Measurements from ENCODE around the gene NUP98.

The NUP98 gene

GRCh38 chr11:3834349-3834663 is 37.0 kb upstream of the NUP98 start:
- DNase-seq (ENCODE audit: low spot score): no peak
- in situ Hi-C loops (cut with MboI; ENCODE audit: low sequenced_read_pairs, unreplicated experiment): no loop called here
- TF ChIP-seq CTCF (IDR thresholded peaks at IDR 0.05; ENCODE audit: borderline replicate concordance, control extremely low read depth, extremely low read depth, insufficient read depth, missing control alignments): no peak

GRCh38 chr11:3833449-3833848 is 36.1 kb upstream of the NUP98 start:
- in situ Hi-C loops (cut with MboI; ENCODE audit: low sequenced_read_pairs, unreplicated experiment): no loop called here
- DNase-seq (ENCODE audit: low spot score): no peak
- no peak for TF ChIP-seq CTCF (IDR thresholded peaks at IDR 0.05; ENCODE audit: borderline replicate concordance, control extremely low read depth, extremely low read depth, insufficient read depth, missing control alignments)

DNA sequence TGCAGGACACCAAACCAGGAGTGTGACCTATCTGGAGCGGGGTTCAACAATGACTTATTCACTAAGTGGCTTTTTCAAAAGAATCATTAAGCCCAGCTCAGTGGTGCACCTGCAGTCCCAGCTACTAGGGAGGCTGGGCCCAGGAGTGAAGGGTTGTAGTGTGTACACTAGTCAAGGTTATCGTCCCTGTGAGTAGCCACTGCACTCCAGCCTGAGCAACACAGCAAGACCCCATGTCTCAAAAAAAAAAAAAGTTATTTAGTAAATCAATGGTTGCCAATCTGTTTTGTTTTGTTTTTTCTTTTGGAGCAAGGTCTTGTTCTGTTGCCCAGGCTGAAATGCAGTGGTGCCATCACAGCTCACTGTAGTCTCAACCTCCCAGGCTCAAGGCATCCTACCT is 35.5 kb upstream of the NUP98 start:
- TF ChIP-seq CTCF (IDR thresholded peaks at IDR 0.05; ENCODE audit: borderline replicate concordance, control extremely low read depth, extremely low read depth, insufficient read depth, missing control alignments): no peak
- in situ Hi-C loops (cut with MboI; ENCODE audit: low sequenced_read_pairs, unreplicated experiment): no loop called here
- no peak for DNase-seq (ENCODE audit: low spot score)

GRCh38 chr11:3831378-3832239 is 34.3 kb upstream of the NUP98 start:
- no peak for DNase-seq (ENCODE audit: low spot score)
- no peak for TF ChIP-seq CTCF (IDR thresholded peaks at IDR 0.05; ENCODE audit: borderline replicate concordance, control extremely low read depth, extremely low read depth, insufficient read depth, missing control alignments)
- in situ Hi-C loops (cut with MboI; ENCODE audit: low sequenced_read_pairs, unreplicated experiment): no loop called here

DNA sequence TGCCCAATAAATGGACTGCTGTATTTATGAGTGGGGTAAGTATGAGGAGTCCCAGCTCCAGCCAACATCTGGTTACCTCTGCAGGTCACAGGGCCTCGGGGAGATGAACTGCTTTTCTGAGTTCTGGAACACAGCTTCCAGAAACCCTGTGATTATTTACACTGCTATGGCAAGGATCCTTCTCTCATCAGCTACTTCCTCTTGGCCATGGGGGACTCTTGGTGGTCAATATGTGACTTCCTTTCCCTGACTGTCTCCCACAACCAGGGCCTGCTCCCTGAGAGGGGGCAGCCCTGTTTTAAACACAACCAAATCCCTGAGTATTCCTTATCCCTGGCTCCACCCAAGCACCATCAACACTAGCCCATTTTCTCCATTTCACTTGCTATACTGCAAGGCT is 33.4 kb upstream of the NUP98 start:
- no peak for DNase-seq (ENCODE audit: low spot score)
- no peak for TF ChIP-seq CTCF (IDR thresholded peaks at IDR 0.05; ENCODE audit: borderline replicate concordance, control extremely low read depth, extremely low read depth, insufficient read depth, missing control alignments)
- in situ Hi-C loops (cut with MboI; ENCODE audit: low sequenced_read_pairs, unreplicated experiment): no loop called here

- in situ Hi-C loops (cut with MboI; ENCODE audit: low sequenced_read_pairs, unreplicated experiment): no loop called here
- DNase-seq (ENCODE audit: low spot score): no peak
- TF ChIP-seq CTCF (IDR thresholded peaks at IDR 0.05; ENCODE audit: borderline replicate concordance, control extremely low read depth, extremely low read depth, insufficient read depth, missing control alignments): no peak
Observed at GRCh38 chr11:3830088-3830487, 32.7 kb upstream of the NUP98 start.
